PC-3 (cell line): Measurements from ENCODE around the gene DNAJC28. TPM values are rescaled to one million over a fixed set of nuclear protein-coding genes. Genes with fewer than 3 reads are reported as not detected.

Experiments used
- ATAC-seq: fragments of 200-7000 bp; cut with Tn5 transposase; 2 replicates; pipeline ENCODE4 v1.9.1; 2020; ENCODE audit warnings: mild to moderate bottlenecking, moderate library complexity
- BruUV-seq: library from RNA; stranded (reverse); fragments of 400-500 nt; replicated peaks from 2 replicates; lab custom pipeline; 2021; lab: Mats Ljungman, UMichigan
- CTCF ChIA-PET: fragments of 300-600 bp; sonication (Branson Sonifier 250); formaldehyde crosslinking; loops from one replicate; lab custom pipeline; 2022; ENCODE audit warnings: antibody characterized with exemption; lab: Charles Lee
- POLR2A ChIA-PET: fragments of 300-600 bp; sonication (Branson Sonifier 250); formaldehyde crosslinking; loops from one replicate; lab custom pipeline; 2022; ENCODE audit warnings: antibody characterized with exemption; ENCODE audit not compliant: unreplicated experiment; lab: Charles Lee
- DNase-seq: peaks from one replicate; pipeline ENCODE4 v3.0.0-alpha.2; 2015
- H2AFZ ChIP-seq: fragments of 300-600 bp; sonication (generic); 2 replicates; pipeline ENCODE4 v1.6.0; 2016; ENCODE audit warnings: antibody characterized with exemption, low read length
- H3F3A ChIP-seq: fragments of 300-600 bp; sonication (generic); one replicate; pipeline ENCODE4 v1.6.0; 2017; ENCODE audit warnings: antibody characterized with exemption, low read length, control low read depth, mild to moderate bottlenecking; ENCODE audit not compliant: unreplicated experiment
- H3K27ac ChIP-seq: fragments of 300-600 bp; sonication (generic); 2 replicates; pipeline ENCODE4 v1.5.1; 2016; ENCODE audit warnings: mild to moderate bottlenecking, low read length
- H3K27me3 ChIP-seq: fragments of 300-600 bp; sonication (generic); 2 replicates; pipeline ENCODE4 v1.6.1; 2016; ENCODE audit warnings: low read length, mixed read lengths
- H3K36me3 ChIP-seq: fragments of 300-600 bp; sonication (generic); 2 replicates; pipeline ENCODE4 v1.6.1; 2016; ENCODE audit warnings: low read depth, mixed run types, low read length, mixed read lengths
- H3K4me1 ChIP-seq: fragments of 300-600 bp; sonication (generic); 2 replicates; pipeline ENCODE4 v1.5.1; 2016; ENCODE audit warnings: low read length; ENCODE audit not compliant: insufficient read depth
- H3K4me2 ChIP-seq: fragments of 300-600 bp; sonication (generic); 2 replicates; pipeline ENCODE4 v1.6.0; 2016; ENCODE audit warnings: low read length
- H3K4me3 ChIP-seq: fragments of 300-600 bp; sonication (generic); 2 replicates; pipeline ENCODE4 v1.5.1; 2016; ENCODE audit warnings: mild to moderate bottlenecking, low read length, mixed read lengths
- H3K79me2 ChIP-seq: fragments of 300-600 bp; sonication (generic); 2 replicates; pipeline ENCODE4 v1.6.1; 2017; ENCODE audit warnings: low read length, mixed read lengths
- H3K9ac ChIP-seq: fragments of 300-600 bp; sonication (generic); 2 replicates; pipeline ENCODE4 v1.6.0; 2016; ENCODE audit warnings: mild to moderate bottlenecking, low read length
- H3K9me2 ChIP-seq: fragments of 300-600 bp; sonication (generic); replicated peaks from 2 replicates; pipeline ENCODE4 v1.6.1; 2016; ENCODE audit warnings: mixed run types, low read length, mixed read lengths
- H3K9me3 ChIP-seq: fragments of 300-600 bp; sonication (generic); 2 replicates; pipeline ENCODE4 v1.6.1; 2016; ENCODE audit warnings: low read length, mixed read lengths
- H4K20me1 ChIP-seq: fragments of 300-600 bp; sonication (generic); 2 replicates; pipeline ENCODE4 v1.6.1; 2016; ENCODE audit warnings: low read length, mixed read lengths
- CTCF ChIP-seq: fragments of 300-600 bp; sonication (generic); conservative IDR thresholded peaks from 2 replicates; pipeline ENCODE4 v1.5.1; 2017; ENCODE audit warnings: antibody characterized with exemption, low read depth, mild to moderate bottlenecking, low read length
- EZH2 ChIP-seq: fragments of 300-600 bp; sonication (generic); IDR thresholded peaks from one replicate; pipeline ENCODE4 v1.6.1; 2017; ENCODE audit warnings: antibody characterized with exemption, mild to moderate bottlenecking, low read length; ENCODE audit not compliant: unreplicated experiment
- EZH2phosphoT487 ChIP-seq: fragments of 300-600 bp; sonication (generic); IDR thresholded peaks from 2 replicates; pipeline ENCODE4 v1.6.1; 2018; ENCODE audit warnings: mild to moderate bottlenecking, antibody characterized with exemption, low read length, borderline replicate concordance
- intact Hi-C: fragments of 100-400 bp; cut with micrococcal nuclease; formaldehyde crosslinking; loops from 2 replicates; pipeline ENCODE4 v1.9.0; 2023
- total RNA-seq: library from RNA; depleted of rRNA; stranded (reverse); fragments of >200 nt; gene quantifications from 2 replicates; pipeline ENCODE4 v1.2.3, GENCODE V29; 2014

The DNAJC28 gene
- total RNA-seq, 1 experiment from 2014 or later: 0.44 TPM

- Histone ChIP-seq H3K36me3 (no peaks in the 10 kb centered on the region), H3K9ac (peak overlapping the region; percentile 11; the same call in 1 of the 2 replicates), H3K9me2 (no peaks in the 10 kb centered on the region), H3K79me2 (no peaks in the 10 kb centered on the region), H3F3A (no peaks in the 10 kb centered on the region), H3K4me2 (no peak overlapping the region), H2AFZ (no peak overlapping the region), H3K9me3 (no peaks in the 10 kb centered on the region), H3K27ac (peak overlapping the region; percentile 22), H3K27me3 (no peaks in the 10 kb centered on the region), H3K4me3 (no peak overlapping the region), H3K4me1 (peaks cover 21% of the 10 kb centered on the region), H4K20me1 (no peaks in the 10 kb centered on the region)
- no TSS peak for BruUV-seq
- POLR2A ChIA-PET: interaction anchor here (0.7 kb wide), 2 partner anchors 41 to 245 kb away, joined by 3 to 5 read pairs; no protein-coding TSS in a partner anchor
- no peak for TF ChIP-seq CTCF
- no peak for TF ChIP-seq EZH2
- TF ChIP-seq EZH2phosphoT487: no peak
- intact Hi-C loops: loop anchor here (2.0 kb wide), 1 partner anchor 70 kb away; no protein-coding TSS in a partner anchor
- CTCF ChIA-PET: interaction anchor here (0.8 to 2.2 kb wide), 8 partner anchors 10 to 245 kb away, joined by 3 to 22 read pairs (median 6); partner anchors contain the start of genes IFNAR1 and TMEM50B
- DNase-seq (no peak), ATAC-seq (no peak)
Observed at GRCh38 chr21:33444499-33444898, 47.0 kb downstream of the DNAJC28 start.

- Histone ChIP-seq H3F3A (no peaks in the 10 kb centered on the region), H3K27ac (peak overlapping the region; percentile 93), H2AFZ (no peak overlapping the region), H3K36me3 (no peaks in the 10 kb centered on the region), H3K27me3 (no peaks in the 10 kb centered on the region), H3K4me2 (no peak overlapping the region), H3K4me3 (no peak overlapping the region), H4K20me1 (no peaks in the 10 kb centered on the region), H3K9me3 (no peaks in the 10 kb centered on the region), H3K9ac (peak overlapping the region; percentile 67), H3K79me2 (no peaks in the 10 kb centered on the region), H3K9me2 (no peaks in the 10 kb centered on the region), H3K4me1 (peaks cover 21% of the 10 kb centered on the region)
- TF ChIP-seq CTCF (no peak), EZH2 (no peak), EZH2phosphoT487 (no peak)
- CTCF ChIA-PET: no interaction called here
- no TSS peak for BruUV-seq
- no peak for DNase-seq
- intact Hi-C loops: no loop called here
- no peak for ATAC-seq
- POLR2A ChIA-PET: no interaction called here
Observed at GRCh38 chr21:33443194-33443593, 48.3 kb downstream of the DNAJC28 start.
